EH (cell line): ENCODE data around the gene VDR.
"Not testable (repeated sequence)": the region's sequence is repeated elsewhere in the genome, so short reads cannot be mapped to it uniquely, and the experiment has no call there.

Source experiments
- DNase-seq: peaks from one replicate; pipeline ENCODE4 v3.0.0-alpha.2; 2015; ENCODE audit warnings: low read depth

Gene VDR

DNA sequence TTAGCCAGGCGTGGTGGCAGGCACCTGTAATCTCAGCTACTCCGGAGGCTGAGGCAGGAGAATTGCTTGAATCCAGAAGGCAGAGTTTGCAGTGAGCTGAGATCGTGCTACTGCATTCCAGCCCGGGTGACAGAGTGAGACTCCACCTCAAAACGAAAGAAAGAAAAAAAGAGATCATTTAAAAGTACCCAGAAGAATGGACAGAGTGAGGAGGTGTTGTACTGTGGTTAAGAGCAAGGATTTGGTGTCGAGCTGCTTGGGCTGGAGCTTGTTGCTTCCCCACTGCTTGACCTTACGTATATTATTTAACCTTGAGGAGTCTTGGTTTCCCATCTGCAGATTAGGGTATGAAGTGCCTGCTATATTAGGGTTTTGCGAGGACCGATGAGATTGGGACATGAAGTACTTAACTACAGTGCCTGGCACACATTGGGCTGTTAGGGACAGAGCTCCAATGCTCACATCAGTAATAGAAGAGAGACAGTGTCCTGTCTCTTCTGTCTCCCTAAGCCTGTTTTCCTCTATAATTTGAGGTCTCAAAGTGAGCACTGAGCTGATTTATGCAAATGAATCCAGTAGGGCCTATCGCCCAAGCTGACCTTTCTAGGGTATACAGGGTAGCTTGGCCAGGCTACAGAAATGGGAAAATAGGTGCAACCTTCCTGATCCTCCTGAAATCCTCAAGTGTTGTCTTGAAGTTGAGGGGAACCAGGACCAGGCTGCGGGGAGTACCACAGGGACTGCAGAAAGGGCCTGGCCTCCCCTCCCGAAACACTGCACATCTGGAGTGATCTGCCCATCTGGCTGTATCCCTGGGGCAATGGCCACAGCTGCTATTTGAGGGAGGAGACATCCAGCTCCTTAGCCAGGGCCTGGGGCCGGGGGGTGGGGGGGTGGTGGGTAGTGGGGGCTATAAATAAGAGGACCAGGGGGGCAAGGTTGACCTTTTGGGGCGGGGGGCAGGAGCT, 76.5 kb downstream of the VDR start:
- DNase-seq = peak; percentile 47

DNA sequence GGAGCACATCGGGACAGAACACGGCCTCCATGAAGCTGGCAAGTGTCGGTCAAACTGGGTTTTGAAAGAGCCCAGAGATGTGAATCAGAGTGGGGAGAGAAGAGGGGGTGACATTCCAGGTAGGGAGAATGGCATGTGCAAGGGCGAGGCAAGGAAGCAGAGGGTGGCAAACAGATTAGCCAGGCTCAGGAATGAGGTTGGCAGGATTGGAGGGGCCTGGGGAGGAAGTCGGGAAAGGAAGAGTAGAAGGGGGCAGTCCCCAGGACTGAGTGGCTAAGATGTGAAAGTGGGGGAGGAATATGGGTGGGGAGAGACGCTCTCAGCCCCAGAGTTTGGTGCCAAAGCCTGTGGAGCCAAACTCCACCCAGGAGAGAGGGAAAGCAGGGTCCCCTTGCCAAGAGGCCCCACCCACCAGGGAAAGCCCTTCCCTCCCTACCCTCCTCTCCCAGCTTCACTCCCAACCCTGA, 79.6 kb downstream of the VDR start:
- DNase-seq = no peak

DNA sequence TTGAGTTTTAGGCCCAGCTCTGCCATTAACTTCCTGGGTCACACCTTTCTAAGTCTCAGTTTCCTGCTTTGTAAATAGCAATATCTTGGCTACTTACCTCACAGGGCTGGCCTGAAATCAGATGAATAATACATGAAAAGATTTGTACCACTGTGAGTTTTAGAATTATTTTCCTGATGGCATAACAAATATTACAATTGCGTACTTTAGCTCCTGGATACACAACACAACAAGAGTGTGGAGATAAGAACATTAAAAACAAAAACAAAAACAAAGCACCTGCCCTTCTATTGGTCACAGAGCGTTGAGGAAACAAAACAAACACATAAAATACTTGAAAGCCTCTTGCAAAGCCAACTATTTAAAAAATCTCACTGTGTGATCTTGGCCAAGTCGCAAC, 80.2 kb downstream of the VDR start:
- DNase-seq = no peak

DNA sequence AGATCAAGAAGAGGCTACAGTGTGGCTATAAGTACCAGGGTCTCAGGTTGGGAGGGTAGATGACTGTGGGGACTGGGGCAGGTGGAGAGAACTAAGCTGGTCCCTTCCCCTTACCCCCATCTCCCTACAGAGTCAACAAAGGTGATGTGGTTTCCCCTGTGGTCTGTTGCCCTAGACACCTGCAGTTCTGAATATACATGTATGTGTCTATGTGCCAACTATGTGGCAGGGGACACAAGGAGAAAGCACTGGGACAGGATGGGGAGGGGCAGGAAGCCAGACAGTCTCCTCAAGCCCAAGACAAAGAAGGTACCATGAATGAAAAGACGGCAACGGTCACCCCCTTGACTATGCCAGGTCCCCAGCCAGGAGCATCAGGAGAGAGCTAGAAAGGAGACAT, 80.6 kb downstream of the VDR start:
- no peak for DNase-seq

DNA sequence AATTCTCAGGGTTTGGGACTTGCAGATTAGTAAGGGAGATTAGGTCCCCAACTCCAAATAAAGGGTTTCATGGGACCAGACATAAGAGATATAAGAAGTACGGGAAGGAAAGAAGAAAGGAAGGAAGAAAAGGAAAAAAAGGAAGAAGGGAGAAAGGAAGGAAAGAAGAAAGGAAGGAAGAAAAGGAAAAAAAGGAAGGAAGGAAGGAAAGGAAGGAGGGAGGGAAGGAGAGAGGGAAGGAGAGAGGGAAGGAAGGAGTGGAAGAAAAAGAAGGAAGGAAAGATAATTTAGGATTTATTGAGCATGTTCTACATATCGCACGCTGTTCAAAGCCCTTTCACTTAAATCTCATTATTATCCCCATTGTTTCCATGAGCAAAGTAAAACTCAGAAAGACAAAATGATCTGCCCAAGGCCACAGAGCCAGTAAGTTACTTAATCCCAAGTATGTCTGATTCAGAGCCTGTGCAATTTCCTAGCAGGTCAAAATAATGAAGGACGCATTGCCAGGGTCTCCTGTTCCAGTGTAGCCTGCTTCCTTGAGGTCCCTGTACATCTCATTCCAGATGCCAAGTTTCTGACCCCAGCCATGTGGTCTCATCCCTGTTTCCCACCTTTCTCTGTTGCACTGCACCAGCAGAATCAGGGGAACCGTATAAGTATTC, 81.2 kb downstream of the VDR start:
- DNase-seq = no peak

DNA sequence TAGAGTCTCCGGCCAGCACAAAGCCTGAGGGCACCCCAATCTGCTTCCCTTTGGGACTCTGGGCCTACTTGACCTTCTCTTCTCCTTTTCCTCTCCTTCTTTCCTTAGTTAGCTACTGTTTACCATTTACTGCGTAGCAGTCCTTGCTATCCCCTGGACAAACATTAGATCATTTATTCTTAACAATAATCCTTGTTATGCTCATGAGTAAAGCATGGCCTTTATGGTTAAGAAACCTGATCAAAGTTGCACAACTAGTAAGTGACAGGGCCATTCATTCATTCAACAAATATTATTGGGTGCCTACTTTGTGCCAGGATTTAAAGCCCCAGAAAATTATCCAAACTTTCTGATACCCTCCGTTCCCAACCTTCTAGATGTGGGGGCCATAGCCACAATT, 81.9 kb downstream of the VDR start:
- no peak for DNase-seq

DNA sequence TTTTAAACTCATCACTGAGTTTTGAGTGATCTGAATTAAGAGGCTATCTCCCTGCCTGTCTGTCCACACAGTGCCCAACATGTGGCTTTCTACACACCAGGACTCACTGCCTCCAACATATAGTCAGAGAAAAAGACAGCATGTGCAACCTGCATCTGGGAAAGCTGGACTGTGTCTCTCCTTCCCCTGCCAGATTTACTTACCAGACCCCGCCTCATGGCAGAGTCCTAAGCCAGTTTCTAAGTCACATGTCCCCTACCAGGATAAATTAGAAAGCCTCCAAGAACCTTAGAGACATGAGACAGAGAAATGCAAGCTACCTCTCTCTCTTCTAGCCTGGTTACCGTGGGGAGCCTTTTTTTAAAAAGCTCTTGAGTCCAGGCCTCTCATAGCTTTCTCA, 82.4 kb downstream of the VDR start:
- no peak for DNase-seq

DNA sequence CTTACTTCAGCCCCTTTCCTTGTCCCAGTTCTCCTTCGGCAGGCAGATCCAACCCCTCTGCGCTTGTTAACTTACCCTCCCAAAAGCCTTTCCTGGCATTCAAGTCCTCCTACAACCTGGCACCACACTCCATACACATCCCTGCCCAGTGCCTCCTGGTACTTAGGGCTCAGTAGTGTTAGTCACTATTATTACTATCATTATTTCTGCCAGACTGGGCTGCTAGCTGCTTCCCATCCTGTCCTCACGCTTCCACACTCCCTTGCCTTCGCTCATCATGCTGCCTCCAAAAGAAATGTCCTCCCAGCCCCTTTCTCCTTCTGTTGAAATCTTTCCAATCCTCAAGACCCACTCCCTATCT, 83.5 kb downstream of the VDR start:
- peak; percentile 57 for DNase-seq

DNA sequence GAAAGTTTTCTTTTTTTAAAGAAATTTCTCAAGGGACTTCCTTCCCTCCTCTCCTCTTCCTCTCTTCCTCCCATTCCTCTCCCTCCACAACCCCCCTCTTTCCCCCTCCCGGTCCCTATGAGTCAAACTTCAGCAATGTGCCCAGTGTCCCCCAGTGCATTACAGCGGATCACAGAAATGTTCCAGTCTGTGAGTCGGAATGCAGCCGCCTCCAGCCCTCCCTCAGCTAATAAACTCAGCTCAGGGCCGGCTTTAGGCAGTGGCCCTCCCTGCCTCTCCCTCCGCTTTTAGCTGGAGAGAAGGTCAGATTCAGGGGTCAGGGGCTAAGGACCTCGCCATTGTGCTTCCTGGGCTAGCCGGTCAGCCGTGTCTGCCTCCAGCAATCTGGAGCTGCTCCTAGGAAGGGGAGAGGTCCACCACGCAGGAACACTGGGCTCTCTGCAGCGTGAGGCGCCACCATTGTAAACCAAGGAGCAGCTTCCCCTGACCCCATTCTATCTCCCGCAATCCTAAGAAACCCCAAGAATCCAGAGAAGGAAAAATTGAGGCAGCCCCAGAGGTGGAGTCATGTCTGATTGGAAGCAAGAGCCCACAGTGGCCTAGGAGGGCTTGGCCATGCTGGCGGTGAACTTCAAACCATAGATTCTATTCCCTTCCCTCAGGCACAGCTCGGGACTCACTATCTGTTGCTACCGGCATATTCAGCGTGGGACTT, 84.0 kb downstream of the VDR start:
- DNase-seq = peak; percentile 99

DNA sequence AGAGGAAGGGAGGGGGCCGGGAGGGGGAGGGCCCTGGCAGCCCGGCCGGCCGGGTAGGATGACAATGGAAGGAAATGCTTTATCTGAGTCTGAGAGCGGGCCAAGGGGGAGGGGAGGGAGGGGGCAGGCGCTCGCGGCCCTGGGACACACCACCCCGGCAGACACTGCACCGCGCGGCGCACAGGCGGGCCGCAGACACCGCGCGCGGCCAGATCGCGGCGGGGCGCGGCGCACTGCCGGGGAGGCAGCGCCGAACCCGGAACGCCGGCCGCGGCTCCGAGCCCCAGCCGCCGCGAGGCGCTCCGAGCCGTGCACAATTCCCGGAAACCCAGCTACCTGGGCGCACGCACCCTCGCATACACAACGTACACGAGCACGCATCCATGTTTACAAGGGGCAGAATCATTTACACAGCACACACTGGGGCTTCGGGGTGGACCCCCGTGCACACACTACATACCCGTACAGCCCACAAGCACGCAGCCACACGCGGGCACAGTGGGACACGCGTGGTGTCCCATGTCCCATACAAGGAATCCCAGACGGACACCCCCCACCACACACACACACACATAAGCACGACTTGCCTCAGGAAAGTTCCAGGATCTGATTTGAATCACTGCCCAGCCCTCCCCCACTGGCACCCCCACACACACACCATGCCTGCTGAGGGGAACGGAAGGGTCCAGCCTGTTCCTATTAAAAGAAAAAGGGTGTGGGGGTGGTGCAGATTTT, 84.7 kb downstream of the VDR start, which contains the start of gene HDAC7:
HDAC7 (minus strand) TSS at position 8 of the 735 bp plus-strand sequence. CDS start 118 bp downstream, outside the sequence.
- DNase-seq = peak; percentile 91

DNA sequence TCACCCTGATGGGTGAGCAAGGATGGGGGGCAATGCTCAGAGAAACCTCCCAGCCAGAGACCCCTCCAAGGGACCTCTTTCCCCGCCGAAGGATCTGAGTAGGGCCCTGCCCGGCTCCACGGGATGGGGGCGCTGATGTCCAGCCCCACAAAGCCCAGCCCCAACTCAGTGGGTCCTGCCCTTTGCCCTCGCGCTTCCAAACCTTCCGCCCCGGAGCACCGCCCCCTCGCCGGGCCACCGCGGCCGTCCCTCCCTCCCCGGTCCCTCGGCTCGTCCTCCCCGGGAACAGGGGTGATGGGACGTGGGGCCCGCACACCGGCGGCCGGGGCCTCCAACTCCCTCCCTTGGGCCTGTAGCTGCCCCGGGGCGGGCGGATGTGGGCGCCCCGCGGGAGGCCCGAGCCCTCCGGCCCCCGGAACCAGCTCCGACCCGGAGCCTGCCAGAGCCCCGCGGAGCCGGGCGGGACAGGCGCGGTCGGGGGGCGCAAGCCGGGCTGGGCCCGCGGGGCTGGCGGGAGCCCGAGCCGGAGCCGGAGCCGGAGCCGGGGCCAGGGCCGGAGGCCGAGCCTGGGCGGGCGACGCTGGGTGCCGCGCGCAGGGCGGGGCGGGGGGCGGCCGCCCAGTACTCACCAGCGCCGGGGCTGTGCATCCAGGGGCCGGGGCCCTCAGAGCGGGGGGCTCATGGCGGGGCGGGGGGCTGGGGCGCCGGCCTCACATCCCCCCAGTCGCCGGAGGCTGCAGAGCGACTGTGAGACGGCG, 85.5 kb downstream of the VDR start:
- peak; percentile 46 for DNase-seq

DNA sequence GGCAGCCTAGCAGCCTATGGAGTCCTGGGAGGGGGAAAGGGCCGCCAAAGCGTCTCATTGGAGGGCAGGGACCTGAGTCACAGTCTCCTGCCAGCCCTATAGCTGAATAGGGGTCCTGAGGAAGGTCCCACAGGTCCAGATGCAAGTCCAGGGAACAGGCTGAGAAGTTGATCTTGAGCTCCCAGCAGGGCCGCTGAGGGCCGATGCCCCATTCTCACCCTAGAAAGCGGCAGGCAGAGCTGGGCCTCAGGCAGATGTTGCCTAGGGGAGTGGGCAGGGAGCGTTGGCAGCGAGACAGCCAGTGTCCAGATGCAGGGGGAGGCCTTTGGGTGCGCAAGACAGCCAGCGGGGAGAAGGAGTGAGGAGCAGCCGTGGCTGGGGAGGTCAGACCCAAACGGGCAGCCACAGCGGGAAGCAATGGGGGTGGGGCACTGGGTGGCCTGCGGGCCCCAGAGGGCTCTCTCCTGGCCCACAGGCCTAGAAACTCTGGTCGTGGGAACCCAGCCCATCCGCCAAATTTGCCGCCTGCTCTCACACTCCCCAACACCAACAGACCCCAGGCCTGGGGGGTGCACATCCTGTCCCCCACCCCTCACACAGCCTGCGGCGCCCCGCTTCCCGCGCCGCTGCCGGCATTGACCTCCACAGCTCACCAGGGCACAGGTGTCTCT, 86.2 kb downstream of the VDR start:
- peak; percentile 61 for DNase-seq

DNA sequence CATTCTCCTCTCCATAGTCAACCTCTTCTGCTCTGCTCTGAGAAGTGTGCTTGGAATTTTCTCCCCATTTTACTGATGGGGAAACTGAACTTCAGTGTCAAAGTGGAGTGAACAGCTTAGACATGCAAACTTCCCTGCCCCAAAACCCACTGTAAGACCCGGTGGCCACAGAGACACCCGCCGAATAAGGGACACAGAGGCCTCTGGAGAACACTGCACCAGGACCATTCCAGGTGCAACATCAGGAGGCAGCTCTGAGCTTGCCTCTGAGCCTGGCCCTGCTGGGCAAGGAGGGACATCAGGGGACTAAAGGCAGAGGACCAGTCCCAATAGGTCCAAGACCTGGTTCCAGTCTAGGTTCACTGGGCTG, 86.8 kb downstream of the VDR start:
- no peak for DNase-seq

DNA sequence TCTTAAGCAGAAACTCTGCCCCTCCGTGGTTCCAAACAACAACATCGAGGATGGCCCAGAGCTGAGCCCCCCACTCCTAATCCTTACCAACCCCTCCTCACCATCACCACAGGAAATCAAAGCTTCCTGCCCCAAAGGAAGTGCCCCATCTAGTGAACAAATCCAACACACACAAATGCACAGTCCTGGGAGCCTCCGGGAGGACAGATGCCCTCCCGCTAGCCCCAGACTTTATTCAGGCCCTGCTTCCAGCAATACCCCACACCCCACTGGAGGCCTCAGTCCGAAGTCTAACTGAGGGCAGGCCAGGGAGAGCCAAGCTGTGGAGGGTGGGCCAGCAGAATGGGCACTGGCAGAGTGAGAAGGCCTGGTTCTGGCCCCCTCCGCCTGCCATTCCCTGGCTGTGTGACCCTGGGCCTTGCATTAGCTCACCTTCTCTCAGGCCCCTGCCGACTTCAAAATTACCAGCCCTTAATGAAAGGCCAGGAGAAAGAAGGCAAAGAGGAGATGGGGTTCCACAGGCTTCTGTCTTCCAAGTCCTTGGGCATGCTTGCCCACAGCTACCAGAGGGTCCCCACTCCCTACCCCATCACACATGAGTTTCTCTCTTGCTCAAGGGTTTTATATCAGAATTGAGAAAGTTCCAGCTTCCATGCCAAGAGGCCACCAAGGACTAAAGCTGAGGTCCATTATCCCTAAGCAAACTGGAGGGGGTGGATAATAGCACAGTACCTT, 87.4 kb downstream of the VDR start:
- DNase-seq = peak; percentile 53

DNA sequence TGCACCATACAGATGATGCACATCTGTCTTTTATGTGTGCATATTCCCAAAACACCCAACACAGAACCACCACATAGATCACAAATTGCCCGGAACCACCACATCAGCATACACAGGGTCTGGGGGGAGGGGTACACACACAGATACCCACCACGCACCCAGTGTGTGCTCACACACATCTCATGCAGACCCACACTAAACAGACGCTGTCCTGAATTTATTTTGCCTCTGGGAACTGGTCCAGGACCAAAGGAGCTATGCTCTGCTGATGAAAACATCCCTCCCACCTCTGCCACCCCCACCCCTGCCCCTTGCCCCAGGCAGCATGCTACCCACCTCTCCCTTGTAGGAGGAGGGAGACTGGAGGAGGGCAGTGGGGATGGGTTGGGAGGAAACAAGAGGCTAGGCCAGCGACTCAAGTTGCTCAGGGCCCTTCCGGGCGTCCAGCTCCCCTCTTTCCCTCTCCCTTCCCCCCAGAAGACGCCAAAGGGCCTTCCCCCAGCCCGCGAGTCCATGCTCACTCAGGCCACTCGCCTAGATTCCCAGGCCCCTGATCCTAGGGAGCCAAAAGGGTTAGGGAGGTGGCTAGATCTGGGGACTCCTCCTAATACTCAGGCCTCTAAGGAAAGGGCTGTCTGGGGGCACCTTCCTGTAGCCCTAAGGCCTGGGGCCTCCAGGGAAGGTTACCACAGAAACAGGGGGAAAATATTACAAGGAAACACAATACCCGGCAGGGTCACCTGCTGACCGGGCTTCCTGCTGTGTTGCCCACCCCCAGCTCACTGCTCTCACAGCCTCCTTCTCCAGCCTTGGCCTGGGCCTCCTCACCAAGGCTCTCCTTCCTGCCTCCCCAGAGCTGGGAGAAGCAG, 88.2 kb downstream of the VDR start:
- peak; percentile 49 for DNase-seq

DNA sequence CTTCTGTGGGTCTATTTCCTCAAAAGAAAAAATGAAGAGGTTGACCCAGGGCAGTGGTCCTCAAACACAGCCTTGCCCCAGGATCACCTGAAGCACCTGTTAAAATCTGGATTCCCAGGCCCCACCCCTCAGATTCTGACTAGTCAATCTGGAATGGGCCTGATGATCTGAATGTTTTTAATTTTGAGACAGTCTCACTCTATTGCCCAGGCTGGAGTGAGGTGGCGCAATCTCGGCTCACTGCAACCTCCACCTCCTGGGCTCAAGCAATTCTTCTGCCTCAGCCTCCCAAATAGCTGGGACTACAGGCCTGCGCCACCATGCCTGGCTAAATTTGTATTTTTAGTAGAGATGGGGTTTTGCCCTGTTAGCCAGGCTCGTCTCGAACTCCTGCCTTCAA, 89.3 kb downstream of the VDR start:
- not testable (repeated sequence) for DNase-seq

DNA sequence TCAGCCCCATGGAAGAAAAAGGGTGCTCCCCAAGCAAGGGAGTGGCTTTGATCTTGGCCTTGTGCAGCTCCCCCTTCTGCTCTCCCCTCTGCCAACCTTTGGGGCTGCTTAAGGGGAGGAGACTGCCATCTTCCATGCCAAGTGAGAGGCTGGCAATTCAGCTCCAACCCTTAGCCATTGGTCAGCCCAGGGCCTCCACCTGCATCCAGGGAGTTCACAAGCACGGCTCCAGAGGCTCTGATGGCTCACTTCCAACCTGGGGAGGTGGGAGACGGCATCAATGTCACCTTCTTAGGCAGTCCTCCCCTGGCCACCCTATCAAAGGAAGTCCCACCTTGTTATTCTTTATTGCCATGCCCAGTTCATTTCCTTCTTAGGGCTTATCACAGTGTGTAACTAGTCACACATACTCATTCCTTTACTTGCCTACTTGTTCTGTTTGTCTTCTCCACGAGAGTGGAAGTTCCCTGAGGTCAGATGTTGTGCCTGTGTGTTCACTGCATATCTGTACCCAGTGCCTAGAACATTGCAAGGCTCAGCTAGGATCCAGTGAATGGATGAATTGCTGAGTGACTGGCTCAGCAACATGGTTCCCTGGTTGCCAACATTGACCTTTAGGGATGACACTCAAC, 90.1 kb downstream of the VDR start:
- DNase-seq = no peak

DNA sequence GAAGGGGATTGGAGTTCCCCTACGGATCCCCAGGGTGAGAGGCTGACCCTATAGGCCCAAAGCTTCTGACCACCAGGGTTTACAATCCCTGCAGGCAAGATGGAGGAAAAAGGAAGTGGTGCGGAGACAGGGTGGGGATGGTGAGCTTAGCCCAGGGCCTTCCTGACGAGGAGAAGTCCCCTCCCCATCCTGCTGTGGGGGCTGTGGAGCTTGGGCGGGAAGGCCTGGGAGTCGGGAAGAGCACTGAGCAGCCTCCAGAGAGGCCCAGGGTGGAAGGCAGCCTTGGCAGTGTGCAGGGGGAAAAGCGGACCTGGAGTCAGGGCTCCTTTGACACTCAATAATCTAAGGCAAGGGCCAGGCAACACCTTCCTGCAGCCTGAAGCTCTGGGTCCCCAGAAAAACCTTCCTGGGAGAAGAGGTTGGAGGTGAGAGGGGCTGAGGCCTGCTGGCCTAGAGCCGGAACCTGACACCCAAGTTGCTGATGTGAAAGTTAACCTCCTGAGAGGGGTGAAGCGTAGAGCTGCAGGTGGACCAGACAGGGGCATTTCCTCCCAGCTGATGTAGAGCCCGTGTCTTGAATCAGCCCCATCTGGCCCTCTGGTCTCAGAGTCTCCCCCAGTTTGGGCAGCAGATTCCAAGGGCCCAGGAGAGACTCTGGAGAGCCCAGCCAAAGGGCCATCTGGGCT, 91.1 kb downstream of the VDR start:
- peak; percentile 60 for DNase-seq
